H1 (cell line): Measurements from ENCODE around the gene KCNH6. TPM values are rescaled to one million over a fixed set of nuclear protein-coding genes. Genes with fewer than 3 reads are reported as not detected.

Experiments used
- CTCF ChIA-PET: fragments of 300-600 bp; sonication (Branson Sonifier 250); formaldehyde crosslinking; loops from one replicate; lab custom pipeline; 2021; ENCODE audit not compliant: partially characterized antibody; lab: Charles Lee
- POLR2A ChIA-PET: fragments of 300-600 bp; sonication (Branson Sonifier 250); formaldehyde crosslinking; loops from one replicate; lab custom pipeline; 2021; ENCODE audit warnings: inconsistent platforms; ENCODE audit not compliant: partially characterized antibody; lab: Charles Lee
- DNase-seq, 2 experiments: peaks; one replicate each; pipeline versions ENCODE4 v3.0.0 to v3.0.0-alpha.2; 2010 to 2022; ENCODE audit warnings: low spot score in 2 of 2, low read depth in 1 of 2, mixed read lengths in 1 of 2
- FAIRE-seq: peaks from 2 replicates; lab custom pipeline; 2011; peaks lifted over from hg19 to GRCh38; lab: Jason Lieb, UNC
- H2AFZ ChIP-seq: 2 replicates; pipeline ENCODE4 v1.8.1; 2012; ENCODE audit warnings: low read length, inconsistent platforms
- H2AK5ac ChIP-seq: 2 replicates; pipeline ENCODE4 v1.6.1; 2013; ENCODE audit warnings: low read depth, low read length
- H2BK120ac ChIP-seq: replicated peaks from 2 replicates; pipeline ENCODE3; 2013; ENCODE audit warnings: low read depth, low read length, inconsistent platforms
- H2BK12ac ChIP-seq: 2 replicates; pipeline ENCODE4 v1.6.1; 2013; ENCODE audit warnings: low read depth, low read length
- H2BK15ac ChIP-seq: 2 replicates; pipeline ENCODE4 v1.6.1; 2013; ENCODE audit warnings: low read length
- H2BK20ac ChIP-seq: 2 replicates; pipeline ENCODE4 v1.6.1; 2013; ENCODE audit warnings: low read length
- H2BK5ac ChIP-seq: 2 replicates; pipeline ENCODE4 v1.6.1; 2013; ENCODE audit warnings: low read depth, low read length
- H3K14ac ChIP-seq: 2 replicates; pipeline ENCODE4 v1.6.1; 2013; ENCODE audit warnings: inconsistent platforms; ENCODE audit not compliant: insufficient read length
- H3K18ac ChIP-seq: 2 replicates; pipeline ENCODE4 v1.6.1; 2013; ENCODE audit warnings: low read length; ENCODE audit errors: extremely low read depth
- H3K23ac ChIP-seq: 2 replicates; pipeline ENCODE4 v1.6.1; 2013; ENCODE audit warnings: inconsistent platforms; ENCODE audit not compliant: insufficient read length
- H3K23me2 ChIP-seq: 2 replicates; pipeline ENCODE4 v1.6.1; 2013; ENCODE audit warnings: low read depth, low read length
- H3K27ac ChIP-seq: 2 replicates; pipeline ENCODE4 v1.6.1; 2011; ENCODE audit warnings: low read depth, low read length, inconsistent platforms
- H3K27me3 ChIP-seq, 4 experiments: replicated peaks in 1 of 4; 1 replicate in 1 of 4; 2 replicates in 3 of 4; pipeline versions ENCODE4 v1.6.1 to v1.8.1; 2011 to 2013; ENCODE audit warnings: low read length in 3 of 4, mild to moderate bottlenecking in 3 of 4, inconsistent platforms in 2 of 4, mixed read lengths in 2 of 4, moderate library complexity in 1 of 4; ENCODE audit not compliant: control insufficient read depth in 3 of 4, insufficient read depth in 3 of 4; ENCODE audit errors: extremely low read depth in 1 of 4
- H3K36me3 ChIP-seq, 4 experiments: 2 replicates each; pipeline versions ENCODE4 v1.6.1 to v1.8.1; 2011 to 2013; ENCODE audit warnings: mild to moderate bottlenecking in 4 of 4, low read length in 3 of 4, moderate library complexity in 2 of 4, control low read depth in 1 of 4, inconsistent platforms in 1 of 4; ENCODE audit not compliant: insufficient read depth in 4 of 4, control insufficient read depth in 2 of 4
- H3K4ac ChIP-seq: replicated peaks from 2 replicates; pipeline ENCODE3; 2013; ENCODE audit warnings: low read length, low read depth, mixed read lengths, inconsistent platforms; ENCODE audit not compliant: insufficient read length
- H3K4me1 ChIP-seq, 4 experiments: replicated peaks in 1 of 4; 1 replicate in 1 of 4; 2 replicates in 3 of 4; pipeline versions ENCODE4 v1.6.1 to v1.8.1; 2011 to 2013; ENCODE audit warnings: low read length in 3 of 4, inconsistent platforms in 2 of 4, mixed read lengths in 1 of 4; ENCODE audit not compliant: insufficient read depth in 4 of 4, control insufficient read depth in 3 of 4
- H3K4me2 ChIP-seq, 2 experiments: 2 replicates each; pipeline versions ENCODE4 v1.6.1 to v1.8.1; 2011 to 2013; ENCODE audit warnings: low read depth in 2 of 2, low read length in 2 of 2, control low read depth in 1 of 2, inconsistent platforms in 1 of 2, mild to moderate bottlenecking in 1 of 2; ENCODE audit not compliant: insufficient read depth in 1 of 2
- H3K4me3 ChIP-seq, 4 experiments: fragments of 200-600, 300-600 bp in 1 of 4; sonication (generic), shearing (Covaris generic), sonication (Bioruptor Twin) in 1 of 4; 2 replicates each; pipeline versions ENCODE4 v1.5.1 to v1.8.1; 2011 to 2016; ENCODE audit warnings: low read length in 4 of 4, low read depth in 3 of 4, control low read depth in 2 of 4, inconsistent platforms in 2 of 4, mild to moderate bottlenecking in 2 of 4, mixed read lengths in 1 of 4, moderate library complexity in 1 of 4; ENCODE audit not compliant: insufficient read depth in 2 of 4; ENCODE audit errors: extremely low read depth in 1 of 4
- H3K56ac ChIP-seq: replicated peaks from 2 replicates; pipeline ENCODE3; 2013; ENCODE audit warnings: low read depth, mild to moderate bottlenecking, mixed read lengths, low read length, inconsistent platforms; ENCODE audit not compliant: insufficient read length
- H3K79me1 ChIP-seq: 2 replicates; pipeline ENCODE4 v1.6.1; 2013; ENCODE audit warnings: low read depth, low read length, control low read depth
- H3K79me2 ChIP-seq, 2 experiments: 2 replicates each; pipeline versions ENCODE4 v1.6.1 to v1.8.1; 2012 to 2013; ENCODE audit warnings: low read length in 2 of 2, mild to moderate bottlenecking in 2 of 2, inconsistent platforms in 1 of 2; ENCODE audit not compliant: insufficient read depth in 2 of 2, control insufficient read depth in 1 of 2
- H3K9ac ChIP-seq, 4 experiments: replicated peaks in 1 of 4; 1 replicate in 1 of 4; 2 replicates in 3 of 4; pipeline versions ENCODE4 v1.6.1 to v1.8.1; 2011 to 2013; ENCODE audit warnings: low read depth in 3 of 4, low read length in 3 of 4, control low read depth in 2 of 4, mild to moderate bottlenecking in 2 of 4, moderate library complexity in 2 of 4, inconsistent platforms in 1 of 4; ENCODE audit errors: extremely low read depth in 1 of 4
- H3K9me3 ChIP-seq, 2 experiments: 2 replicates each; pipeline versions ENCODE4 v1.6.1 to v1.8.1; 2012 to 2013; ENCODE audit warnings: mild to moderate bottlenecking in 2 of 2, moderate library complexity in 2 of 2, control low read depth in 1 of 2, inconsistent platforms in 1 of 2, low read depth in 1 of 2, low read length in 1 of 2, mixed read lengths in 1 of 2; ENCODE audit not compliant: insufficient read depth in 2 of 2
- H4K20me1 ChIP-seq, 2 experiments: replicated peaks in 1 of 2; 2 replicates each; pipeline versions ENCODE3 to v1.8.1; 2011 to 2013; ENCODE audit warnings: inconsistent platforms in 2 of 2, low read length in 2 of 2, mild to moderate bottlenecking in 1 of 2; ENCODE audit not compliant: insufficient read depth in 2 of 2, control insufficient read depth in 1 of 2
- H4K5ac ChIP-seq: 2 replicates; pipeline ENCODE4 v1.6.1; 2013; ENCODE audit warnings: low read length, low read depth, mixed read lengths, inconsistent platforms; ENCODE audit not compliant: insufficient read length
- H4K8ac ChIP-seq: 2 replicates; pipeline ENCODE4 v1.8.0; 2013; ENCODE audit warnings: mild to moderate bottlenecking, moderate library complexity, low read length, inconsistent platforms; ENCODE audit not compliant: insufficient read depth; ENCODE audit errors: extremely low read depth
- H4K91ac ChIP-seq: replicated peaks from 2 replicates; pipeline ENCODE3; 2013; ENCODE audit warnings: low read length, mixed read lengths, inconsistent platforms; ENCODE audit not compliant: insufficient read length
- EZH2 ChIP-seq: fragments of 200-600 bp; sonication (generic); IDR thresholded peaks from 2 replicates; pipeline ENCODE4 v1.7.1; 2012; ENCODE audit warnings: low read depth, mild to moderate bottlenecking, moderate library complexity, low read length, inconsistent platforms; ENCODE audit not compliant: severe bottlenecking
- NANOG ChIP-seq: IDR thresholded peaks from 2 replicates; pipeline ENCODE4 v1.6.1; 2011; ENCODE audit warnings: low read length, low read depth, mild to moderate bottlenecking, inconsistent platforms; ENCODE audit not compliant: insufficient read depth, poor library complexity, severe bottlenecking
- SAP30 ChIP-seq: fragments of 300-600 bp; sonication (generic); IDR thresholded peaks from 2 replicates; pipeline ENCODE4 v1.7.1; 2012; ENCODE audit warnings: low read length, moderate library complexity, mild to moderate bottlenecking, inconsistent platforms; ENCODE audit not compliant: insufficient read depth, insufficient replicate concordance
- SIN3A ChIP-seq, 2 experiments: IDR thresholded peaks in 1 of 2; conservative IDR thresholded peaks in 1 of 2; 2 replicates each; pipeline ENCODE4 v1.6.1; 2011 to 2012; ENCODE audit warnings: low read length in 2 of 2, improper control_type of control experiment in 1 of 2, low read depth in 1 of 2, mild to moderate bottlenecking in 1 of 2
- TAF1 ChIP-seq: IDR thresholded peaks from 2 replicates; pipeline ENCODE4 v1.6.1; 2011; ENCODE audit warnings: mild to moderate bottlenecking, low read depth, low read length
- WGBS, 2 experiments: shearing (Covaris generic) in 1 of 2; methylation state at CpG; one replicate each; pipeline versions ENCODE4 v1.1.6 to v1.1.7; 2013 to 2015; ENCODE audit warnings: low lambda C conversion rate in 2 of 2, mixed read lengths in 2 of 2, inconsistent platforms in 1 of 2, low coverage in 1 of 2, missing lambda C conversion rate in 1 of 2; ENCODE audit not compliant: insufficient replicate concordance in 2 of 2, insufficient coverage in 1 of 2, insufficient read length in 1 of 2; ENCODE audit errors: extremely low coverage in 1 of 2, missing lambda C conversion rate in 1 of 2; 5-methylcytosine and 5-hydroxymethylcytosine counted together
- polyA plus RNA-seq, 7 experiments: library from polyadenylated mRNA; depleted of rRNA in 3 of 7; stranded (reverse) in 5 of 7; unstranded in 2 of 7; fragments of >200 nt in 5 of 7; fragments of 200-250 nt in 2 of 7; gene quantifications; 1 replicate in 5 of 7; 2 replicates in 1 of 7; 4 replicates in 1 of 7; pipeline versions ENCODE4 v1.2.1 to v1.2.3, GENCODE V29; 2011 to 2013; ENCODE audit warnings: missing spikeins in 2 of 7, mixed read lengths in 2 of 7
- total RNA-seq: library from RNA; stranded (reverse); fragmentation: NEBNext Ultra II Directional; extraction: Animal tissue kit (Norgen Biotek cat#: 25700); gene quantifications from 2 replicates; pipeline ENCODE4 v1.2.1, GENCODE V29; 2021
- TF ChIP-seq, protein P1 (sequence below): IDR thresholded peaks from 2 replicates; pipeline ENCODE4 v1.6.1; 2012; ENCODE audit warnings: low read length, inconsistent platforms

Gene KCNH6
- total and polyA plus RNA-seq, 2 of the 8 experiments (the other 6 are each of a cell fraction or from before 2014, with no cell fraction given): 1.8 to 3.6 TPM

DNA sequence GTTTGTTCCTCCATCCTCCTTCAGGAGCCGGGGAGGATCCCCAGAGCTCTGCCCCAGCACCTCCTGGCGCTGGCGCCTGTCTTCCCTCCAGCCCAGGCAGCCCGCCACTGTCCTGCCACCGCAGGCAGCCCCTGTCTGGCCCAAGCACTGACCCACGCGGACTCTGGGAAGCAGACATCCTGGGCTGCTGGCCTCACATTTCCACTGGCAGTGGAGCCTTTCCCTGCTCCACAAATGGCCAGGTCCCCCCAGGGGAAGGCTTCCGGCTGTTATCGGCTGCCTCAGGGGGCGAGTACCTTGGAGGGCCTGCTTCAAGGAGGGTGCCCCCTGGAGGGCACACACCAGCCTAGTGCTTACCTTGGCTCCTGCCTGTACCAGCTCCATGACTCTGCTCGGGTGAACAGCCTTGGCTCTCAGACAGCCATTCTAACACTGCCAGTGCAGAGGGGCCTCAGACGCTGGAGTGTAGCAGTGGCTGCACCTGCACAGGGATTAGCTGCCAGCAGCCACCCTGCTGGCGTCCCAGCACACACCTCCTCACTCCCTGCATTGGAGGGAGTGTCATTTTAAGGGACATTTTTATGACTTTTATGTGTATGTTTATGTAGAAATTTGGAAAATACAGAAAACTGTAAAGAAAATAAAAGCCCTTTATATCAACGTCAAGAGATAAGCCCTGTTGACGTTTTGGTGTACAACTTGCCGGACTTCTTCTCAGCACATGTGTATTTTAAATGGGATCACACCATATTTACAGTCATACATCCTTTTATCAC, 25.3 kb upstream of the KCNH6 start:
- Histone ChIP-seq H3K56ac (peak overlapping the region; percentile 4), H2AFZ (0 out of 2 replicates have a peak overlapping the region, but pooled peaks have one; percentile 59), H3K14ac (no peak overlapping the region), H3K4me2 (no peak overlapping the region; a peak in 1 of 4 replicates), H2BK120ac (no peak overlapping the region), H3K4ac (no peak overlapping the region), H3K4me1 (peaks cover 0 to 6% (median 0%) of the 10 kb centered on the region in 4 experiments; a peak in 1 of 7 replicates), H2BK20ac (0 out of 2 replicates have a peak overlapping the region, but pooled peaks have one; percentile 80), H2AK5ac (no peak overlapping the region), H4K20me1 (peaks cover 0 to 2% of the 10 kb centered on the region in 2 experiments), H2BK15ac (no peak overlapping the region), H4K8ac (no peak overlapping the region), H3K27ac (no peak overlapping the region), H3K79me2 (no peaks in the 10 kb centered on the region), H3K9ac (no peak overlapping the region), H4K5ac (peak overlapping the region; percentile 10), H3K79me1 (no peaks in the 10 kb centered on the region), H2BK12ac (peak overlapping the region; percentile 62; the same call in 1 of the 2 replicates), H3K18ac (peak overlapping the region; percentile 66; the same call in 1 of the 2 replicates), H2BK5ac (peak overlapping the region; percentile 30; the same call in 1 of the 2 replicates), H4K91ac (no peak overlapping the region), H3K4me3 (no peak overlapping the region), H3K23ac (no peak overlapping the region), H3K36me3 (no peaks in the 10 kb centered on the region), H3K23me2 (no peaks in the 10 kb centered on the region; the same call in 1 of the 2 replicates), H3K27me3 (no peaks in the 10 kb centered on the region), H3K9me3 (no peaks in the 10 kb centered on the region)
- WGBS, 2 experiments: 75% methylated on average over 16 of the region's 16 CpGs; no CpG with 5 or more reads in 1 of the 2 experiments
- ChIA-PET CTCF (interaction anchor here (0.6 to 6.6 kb wide), 19 partner anchors 8 to 1010 kb away, joined by 3 to 43 read pairs (median 4); no protein-coding TSS in a partner anchor), POLR2A (interaction anchor here (0.7 to 2.1 kb wide), 5 partner anchors 20 to 64 kb away, joined by 3 to 5 read pairs (median 4); partner anchors contain the start of gene CYB561)
- FAIRE-seq (peak; percentile 36), DNase-seq (peak in 1 of 2 experiments; percentile 81)
- TF ChIP-seq NANOG: no peak
- no peak for TF ChIP-seq EZH2
- no peak for TF ChIP-seq SAP30
- no peak for TF ChIP-seq TAF1
- no peak for TF ChIP-seq SIN3A (conservative IDR thresholded peaks at IDR 0.05 in 1 of 2, IDR thresholded peaks at IDR 0.05 in 1 of 2; ENCODE audit: low read depth in 1 of 2, low read length in 2 of 2)
- TF ChIP-seq, protein P1, sequence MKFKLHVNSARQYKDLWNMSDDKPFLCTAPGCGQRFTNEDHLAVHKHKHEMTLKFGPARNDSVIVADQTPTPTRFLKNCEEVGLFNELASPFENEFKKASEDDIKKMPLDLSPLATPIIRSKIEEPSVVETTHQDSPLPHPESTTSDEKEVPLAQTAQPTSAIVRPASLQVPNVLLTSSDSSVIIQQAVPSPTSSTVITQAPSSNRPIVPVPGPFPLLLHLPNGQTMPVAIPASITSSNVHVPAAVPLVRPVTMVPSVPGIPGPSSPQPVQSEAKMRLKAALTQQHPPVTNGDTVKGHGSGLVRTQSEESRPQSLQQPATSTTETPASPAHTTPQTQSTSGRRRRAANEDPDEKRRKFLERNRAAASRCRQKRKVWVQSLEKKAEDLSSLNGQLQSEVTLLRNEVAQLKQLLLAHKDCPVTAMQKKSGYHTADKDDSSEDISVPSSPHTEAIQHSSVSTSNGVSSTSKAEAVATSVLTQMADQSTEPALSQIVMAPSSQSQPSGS: no peak
